Measurements from ENCODE around the gene MAP7D1.
"Not testable (repeated sequence)": the region's sequence is repeated elsewhere in the genome, so short reads cannot be mapped to it uniquely, and the experiment has no call there.

DNA sequence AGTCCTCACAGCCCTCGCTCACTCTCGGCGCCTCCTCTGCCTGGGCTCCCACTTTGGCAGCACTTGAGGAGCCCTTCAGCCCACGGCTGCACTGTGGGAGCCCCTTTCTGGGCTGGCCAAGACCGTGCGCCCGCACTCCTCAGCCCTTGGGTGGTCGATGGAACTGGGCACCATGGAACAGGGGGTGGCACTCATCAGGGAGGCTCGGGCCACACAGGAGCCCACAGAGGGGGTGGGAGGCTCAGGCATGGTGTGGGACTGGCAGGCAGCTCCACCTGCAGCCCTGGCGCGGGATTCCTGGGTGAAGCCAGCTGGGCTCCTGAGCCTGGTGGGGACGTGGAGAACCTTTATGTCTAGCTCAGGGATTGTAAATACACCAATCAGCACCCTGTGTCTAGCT is 40.8 kb downstream of the MAP7D1 start:
- TF ChIP-seq, protein P1, sequence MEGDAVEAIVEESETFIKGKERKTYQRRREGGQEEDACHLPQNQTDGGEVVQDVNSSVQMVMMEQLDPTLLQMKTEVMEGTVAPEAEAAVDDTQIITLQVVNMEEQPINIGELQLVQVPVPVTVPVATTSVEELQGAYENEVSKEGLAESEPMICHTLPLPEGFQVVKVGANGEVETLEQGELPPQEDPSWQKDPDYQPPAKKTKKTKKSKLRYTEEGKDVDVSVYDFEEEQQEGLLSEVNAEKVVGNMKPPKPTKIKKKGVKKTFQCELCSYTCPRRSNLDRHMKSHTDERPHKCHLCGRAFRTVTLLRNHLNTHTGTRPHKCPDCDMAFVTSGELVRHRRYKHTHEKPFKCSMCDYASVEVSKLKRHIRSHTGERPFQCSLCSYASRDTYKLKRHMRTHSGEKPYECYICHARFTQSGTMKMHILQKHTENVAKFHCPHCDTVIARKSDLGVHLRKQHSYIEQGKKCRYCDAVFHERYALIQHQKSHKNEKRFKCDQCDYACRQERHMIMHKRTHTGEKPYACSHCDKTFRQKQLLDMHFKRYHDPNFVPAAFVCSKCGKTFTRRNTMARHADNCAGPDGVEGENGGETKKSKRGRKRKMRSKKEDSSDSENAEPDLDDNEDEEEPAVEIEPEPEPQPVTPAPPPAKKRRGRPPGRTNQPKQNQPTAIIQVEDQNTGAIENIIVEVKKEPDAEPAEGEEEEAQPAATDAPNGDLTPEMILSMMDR (IDR thresholded peaks at IDR 0.05): not testable (repeated sequence)
- not testable (repeated sequence) for TF ChIP-seq RXRA (IDR thresholded peaks at IDR 0.05; ENCODE audit: borderline replicate concordance, low read depth); GABPA (IDR thresholded peaks at IDR 0.05; ENCODE audit: low read depth); NRF1 (IDR thresholded peaks at IDR 0.05; ENCODE audit: low read depth, low read length); SIN3A (IDR thresholded peaks at IDR 0.05; ENCODE audit: borderline replicate concordance, low read depth, low read length); RFX5 (IDR thresholded peaks at IDR 0.05; ENCODE audit: low read length); POLR2AphosphoS5 (IDR thresholded peaks at IDR 0.05; ENCODE audit: low read depth, low read length)
- TF ChIP-seq, protein P2, sequence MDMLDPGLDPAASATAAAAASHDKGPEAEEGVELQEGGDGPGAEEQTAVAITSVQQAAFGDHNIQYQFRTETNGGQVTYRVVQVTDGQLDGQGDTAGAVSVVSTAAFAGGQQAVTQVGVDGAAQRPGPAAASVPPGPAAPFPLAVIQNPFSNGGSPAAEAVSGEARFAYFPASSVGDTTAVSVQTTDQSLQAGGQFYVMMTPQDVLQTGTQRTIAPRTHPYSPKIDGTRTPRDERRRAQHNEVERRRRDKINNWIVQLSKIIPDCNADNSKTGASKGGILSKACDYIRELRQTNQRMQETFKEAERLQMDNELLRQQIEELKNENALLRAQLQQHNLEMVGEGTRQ (IDR thresholded peaks at IDR 0.05; ENCODE audit: borderline replicate concordance, low read depth, low read length): not testable (repeated sequence)

Data from SK-N-SH (cell line).